A549 treated with CpdA at 1 μM for 4 hours (cell line): ENCODE data around the gene PDK3. TPM values are rescaled to one million over a fixed set of nuclear protein-coding genes. Genes with fewer than 3 reads are reported as not detected.

Source experiments
- total RNA-seq: library from RNA; stranded (reverse); fragments of 200-300 nt; extraction: Qiagen RNA extraction; gene quantifications from 5 replicates; pipeline ENCODE4 v1.2.3, GENCODE V29; 2022; ENCODE audit warnings: low read depth

PDK3 gene
- 5.8 to 6.5 TPM (median 6.3 TPM) in 5 replicates for total RNA-seq

GRCh38 chrX:24464836-24465531, at the start of gene PDK3:
Gene PDK3 (plus strand): TSS chrX:24465286. CDS start chrX:24465456, 170 bp downstream.

Other genes with a start within 250 kb of the PDK3 start
- gene SUPT20HL2, start 151.2 kb upstream of the PDK3 start, total RNA-seq: not detected in 5 replicates
- not detected in 5 replicates for gene SUPT20HL1, start 104.6 kb upstream of the PDK3 start, total RNA-seq
- gene PCYT1B, start 182.1 kb downstream of the PDK3 start, total RNA-seq: 0.02 TPM in 1 of 5 replicates, not detected in the others
- 11.7 to 12.9 TPM (median 12.4 TPM) in 5 replicates for gene POLA1, start 228.6 kb downstream of the PDK3 start, total RNA-seq